Neural cell (in vitro differentiated cells): ENCODE measurements around the gene FRY. TPM values are rescaled to one million over a fixed set of nuclear protein-coding genes. Genes with fewer than 3 reads are reported as not detected.

Experiments
- H2AFZ ChIP-seq: fragments of 200-600, 300-800 bp; sonication (generic), shearing (Covaris generic); 2 replicates; pipeline ENCODE4 v1.6.0; 2014; ENCODE audit warnings: low read depth, mild to moderate bottlenecking, antibody characterized with exemption, low read length, moderate library complexity
- H3F3A ChIP-seq: fragments of 200-600 bp; shearing (Covaris generic); 2 replicates; pipeline ENCODE4 v1.6.1; 2016; ENCODE audit warnings: mild to moderate bottlenecking, moderate library complexity, mixed read lengths, antibody characterized with exemption, low read length; ENCODE audit not compliant: insufficient read depth, poor library complexity, severe bottlenecking
- H3K27ac ChIP-seq: fragments of 200-600, 300-800 bp; sonication (generic), shearing (Covaris generic); 2 replicates; pipeline ENCODE4 v1.5.1; 2014; ENCODE audit warnings: mild to moderate bottlenecking, low read length, moderate library complexity
- H3K27me3 ChIP-seq: fragments of 300-800, 200-600 bp; sonication (generic), shearing (Covaris generic); 2 replicates; pipeline ENCODE4 v1.6.0; 2014; ENCODE audit warnings: mild to moderate bottlenecking, low read depth, low read length, moderate library complexity; ENCODE audit not compliant: insufficient read depth
- H3K36me3 ChIP-seq: fragments of 300-800, 200-600 bp; sonication (generic), shearing (Covaris generic); 2 replicates; pipeline ENCODE4 v1.5.1; 2014; ENCODE audit warnings: mild to moderate bottlenecking, antibody characterized with exemption, low read length, moderate library complexity; ENCODE audit not compliant: insufficient read depth
- H3K4me2 ChIP-seq: fragments of 300-800, 200-600 bp; sonication (generic), shearing (Covaris generic); 2 replicates; pipeline ENCODE4 v1.6.0; 2014; ENCODE audit warnings: mild to moderate bottlenecking, low read length
- H3K4me3 ChIP-seq: fragments of 300-800, 200-600 bp; sonication (generic), shearing (Covaris generic); 2 replicates; pipeline ENCODE4 v1.5.1; 2014; ENCODE audit warnings: mild to moderate bottlenecking, low read length, moderate library complexity
- H3K79me2 ChIP-seq: fragments of 200-600 bp; shearing (Covaris generic); replicated peaks from 2 replicates; pipeline ENCODE4 v1.6.0; 2014; ENCODE audit warnings: mild to moderate bottlenecking, low read length, moderate library complexity; ENCODE audit not compliant: insufficient read depth
- H3K9ac ChIP-seq: fragments of 300-800, 200-600 bp; sonication (generic), shearing (Covaris generic); 2 replicates; pipeline ENCODE4 v1.6.1; 2016; ENCODE audit warnings: mild to moderate bottlenecking, low read length, mixed read lengths
- H3K9me2 ChIP-seq: fragments of 200-600 bp; shearing (Covaris generic); 2 replicates; pipeline ENCODE4 v1.6.1; 2016; ENCODE audit warnings: mild to moderate bottlenecking, low read length, mixed read lengths; ENCODE audit not compliant: insufficient read depth
- H3K9me3 ChIP-seq: fragments of 200-600, 300-800 bp; sonication (generic), shearing (Covaris generic); 2 replicates; pipeline ENCODE4 v1.6.1; 2016; ENCODE audit warnings: mild to moderate bottlenecking, mixed run types, low read length, moderate library complexity, mixed read lengths
- H4K20me1 ChIP-seq: fragments of 200-600 bp; shearing (Covaris generic); 2 replicates; pipeline ENCODE4 v1.6.1; 2016; ENCODE audit warnings: mild to moderate bottlenecking, mixed run types; ENCODE audit not compliant: insufficient read depth
- EP300 ChIP-seq: fragments of 450-650 bp; conservative IDR thresholded peaks from 2 replicates; pipeline ENCODE4 v1.6.1; 2014; ENCODE audit warnings: antibody characterized with exemption, mild to moderate bottlenecking, moderate library complexity; ENCODE audit not compliant: poor library complexity, severe bottlenecking
- EZH2 ChIP-seq: fragments of 200-600, 300-800 bp; shearing (Covaris generic), sonication (generic); IDR thresholded peaks from 2 replicates; pipeline ENCODE4 v1.6.1; 2014; ENCODE audit warnings: antibody characterized with exemption, low read length, borderline replicate concordance, mild to moderate bottlenecking; ENCODE audit not compliant: insufficient read depth, poor library complexity, severe bottlenecking
- MXI1 ChIP-seq: fragments of 450-650 bp; conservative IDR thresholded peaks from 2 replicates; pipeline ENCODE4 v1.6.1; 2014; ENCODE audit warnings: antibody characterized with exemption, mild to moderate bottlenecking; ENCODE audit not compliant: poor library complexity, severe bottlenecking
- POLR2AphosphoS5 ChIP-seq: IDR thresholded peaks from 2 replicates; pipeline ENCODE4 v1.6.1; 2012
- RAD21 ChIP-seq: fragments of 450-650 bp; conservative IDR thresholded peaks from 2 replicates; pipeline ENCODE4 v1.6.1; 2014; ENCODE audit warnings: antibody characterized with exemption, mild to moderate bottlenecking, moderate library complexity
- SMC3 ChIP-seq: fragments of 450-650 bp; conservative IDR thresholded peaks from 2 replicates; pipeline ENCODE4 v1.6.1; 2014; ENCODE audit warnings: antibody characterized with exemption, mild to moderate bottlenecking, moderate library complexity; ENCODE audit not compliant: poor library complexity
- TAF1 ChIP-seq: IDR thresholded peaks from 2 replicates; pipeline ENCODE4 v1.6.1; 2012; ENCODE audit warnings: low read depth
- polyA minus RNA-seq: library from RNA; depleted of rRNA, polyadenylated mRNA; stranded (reverse); fragments of >200 nt; gene quantifications from 2 replicates; pipeline ENCODE4 v1.2.3, GENCODE V29; 2014
- polyA plus RNA-seq: library from polyadenylated mRNA; depleted of rRNA; stranded (reverse); fragments of >200 nt; gene quantifications from 2 replicates; pipeline ENCODE4 v1.2.3, GENCODE V29; 2014
- TF ChIP-seq, protein P1 (sequence below): IDR thresholded peaks from 2 replicates; pipeline ENCODE4 v1.6.1; 2012; ENCODE audit warnings: borderline replicate concordance
- TF ChIP-seq, protein P2 (sequence below): fragments of 450-650 bp; IDR thresholded peaks from 2 replicates; pipeline ENCODE4 v1.5.1; 2014; ENCODE audit warnings: antibody characterized with exemption, mild to moderate bottlenecking, moderate library complexity; ENCODE audit not compliant: poor library complexity, severe bottlenecking

Gene FRY
- polyA plus RNA-seq: 46.6 and 49.3 TPM in 2 replicates
- 98.6 and 121 TPM in 2 replicates for polyA minus RNA-seq

DNA sequence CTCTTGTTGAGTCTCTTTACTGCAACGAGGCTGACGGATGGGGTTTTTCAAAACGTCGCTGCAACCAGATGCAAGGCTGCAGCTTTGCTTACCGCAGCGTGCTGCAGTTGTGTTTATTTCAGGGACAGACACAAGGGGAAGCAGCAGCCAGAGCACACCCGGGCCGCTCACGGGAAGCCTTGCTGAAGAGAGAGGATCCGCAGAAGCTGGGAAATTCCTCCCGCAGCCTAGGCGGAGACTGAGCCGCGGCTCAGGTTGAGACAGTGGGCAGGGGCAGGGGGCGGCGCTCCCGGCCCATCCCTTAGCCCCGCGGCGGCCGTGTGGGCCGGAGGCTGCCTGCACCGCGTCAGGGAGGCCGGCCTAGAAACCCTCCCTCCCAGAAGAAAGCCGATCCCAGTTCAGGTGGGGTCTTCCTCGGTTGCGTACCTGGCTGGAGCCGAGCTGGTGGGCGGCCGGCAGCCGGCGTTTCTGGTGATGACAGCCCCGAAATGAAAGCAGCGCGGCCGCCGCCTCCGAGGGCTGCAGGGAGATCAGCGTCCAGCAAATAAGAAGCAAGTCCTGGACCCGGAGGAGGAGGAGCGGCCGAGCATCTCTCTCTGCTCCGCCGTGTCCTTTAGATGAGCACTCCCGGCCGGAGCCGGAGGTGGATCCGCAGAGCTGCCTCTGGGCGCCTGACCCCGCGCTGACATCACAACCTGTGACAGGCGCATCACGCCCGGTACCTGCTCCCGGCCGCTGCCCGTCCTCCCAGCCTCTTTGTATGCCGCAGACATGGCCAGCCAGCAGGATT lies at the start of gene FRY:
TSS of gene FRY (plus strand) at position 750 of the 790 bp plus-strand sequence. CDS start at position 772, 22 bp downstream.
- Histone ChIP-seq H3K9me3 (no peaks in the 10 kb centered on the region), H3K9ac (peak within 1 kb of the TSS; percentile 98), H3K9me2 (no peaks in the 10 kb centered on the region), H4K20me1 (no peaks in the 10 kb centered on the region), H3K27me3 (no peaks in the 10 kb centered on the region), H3F3A (peaks cover 3% of the 10 kb centered on the region), H3K79me2 (peaks cover 61% of the 10 kb centered on the region), H3K36me3 (no peaks in the 10 kb centered on the region), H2AFZ (peak within 1 kb of the TSS; percentile 78), H3K27ac (peak within 1 kb of the TSS; percentile 97), H3K4me2 (peak within 1 kb of the TSS; percentile 99), H3K4me3 (peak within 1 kb of the TSS; percentile 84)
- peak; percentile 76 for TF ChIP-seq POLR2AphosphoS5
- TF ChIP-seq MXI1: peak; percentile 81
- TF ChIP-seq, protein P1, sequence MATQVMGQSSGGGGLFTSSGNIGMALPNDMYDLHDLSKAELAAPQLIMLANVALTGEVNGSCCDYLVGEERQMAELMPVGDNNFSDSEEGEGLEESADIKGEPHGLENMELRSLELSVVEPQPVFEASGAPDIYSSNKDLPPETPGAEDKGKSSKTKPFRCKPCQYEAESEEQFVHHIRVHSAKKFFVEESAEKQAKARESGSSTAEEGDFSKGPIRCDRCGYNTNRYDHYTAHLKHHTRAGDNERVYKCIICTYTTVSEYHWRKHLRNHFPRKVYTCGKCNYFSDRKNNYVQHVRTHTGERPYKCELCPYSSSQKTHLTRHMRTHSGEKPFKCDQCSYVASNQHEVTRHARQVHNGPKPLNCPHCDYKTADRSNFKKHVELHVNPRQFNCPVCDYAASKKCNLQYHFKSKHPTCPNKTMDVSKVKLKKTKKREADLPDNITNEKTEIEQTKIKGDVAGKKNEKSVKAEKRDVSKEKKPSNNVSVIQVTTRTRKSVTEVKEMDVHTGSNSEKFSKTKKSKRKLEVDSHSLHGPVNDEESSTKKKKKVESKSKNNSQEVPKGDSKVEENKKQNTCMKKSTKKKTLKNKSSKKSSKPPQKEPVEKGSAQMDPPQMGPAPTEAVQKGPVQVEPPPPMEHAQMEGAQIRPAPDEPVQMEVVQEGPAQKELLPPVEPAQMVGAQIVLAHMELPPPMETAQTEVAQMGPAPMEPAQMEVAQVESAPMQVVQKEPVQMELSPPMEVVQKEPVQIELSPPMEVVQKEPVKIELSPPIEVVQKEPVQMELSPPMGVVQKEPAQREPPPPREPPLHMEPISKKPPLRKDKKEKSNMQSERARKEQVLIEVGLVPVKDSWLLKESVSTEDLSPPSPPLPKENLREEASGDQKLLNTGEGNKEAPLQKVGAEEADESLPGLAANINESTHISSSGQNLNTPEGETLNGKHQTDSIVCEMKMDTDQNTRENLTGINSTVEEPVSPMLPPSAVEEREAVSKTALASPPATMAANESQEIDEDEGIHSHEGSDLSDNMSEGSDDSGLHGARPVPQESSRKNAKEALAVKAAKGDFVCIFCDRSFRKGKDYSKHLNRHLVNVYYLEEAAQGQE: peak; percentile 87
- TF ChIP-seq SMC3: peak; percentile 53
- TF ChIP-seq TAF1: peak; percentile 79
- no peak for TF ChIP-seq EZH2
- peak; percentile 20 for TF ChIP-seq EP300
- TF ChIP-seq RAD21: peak; percentile 41
- TF ChIP-seq, protein P2, sequence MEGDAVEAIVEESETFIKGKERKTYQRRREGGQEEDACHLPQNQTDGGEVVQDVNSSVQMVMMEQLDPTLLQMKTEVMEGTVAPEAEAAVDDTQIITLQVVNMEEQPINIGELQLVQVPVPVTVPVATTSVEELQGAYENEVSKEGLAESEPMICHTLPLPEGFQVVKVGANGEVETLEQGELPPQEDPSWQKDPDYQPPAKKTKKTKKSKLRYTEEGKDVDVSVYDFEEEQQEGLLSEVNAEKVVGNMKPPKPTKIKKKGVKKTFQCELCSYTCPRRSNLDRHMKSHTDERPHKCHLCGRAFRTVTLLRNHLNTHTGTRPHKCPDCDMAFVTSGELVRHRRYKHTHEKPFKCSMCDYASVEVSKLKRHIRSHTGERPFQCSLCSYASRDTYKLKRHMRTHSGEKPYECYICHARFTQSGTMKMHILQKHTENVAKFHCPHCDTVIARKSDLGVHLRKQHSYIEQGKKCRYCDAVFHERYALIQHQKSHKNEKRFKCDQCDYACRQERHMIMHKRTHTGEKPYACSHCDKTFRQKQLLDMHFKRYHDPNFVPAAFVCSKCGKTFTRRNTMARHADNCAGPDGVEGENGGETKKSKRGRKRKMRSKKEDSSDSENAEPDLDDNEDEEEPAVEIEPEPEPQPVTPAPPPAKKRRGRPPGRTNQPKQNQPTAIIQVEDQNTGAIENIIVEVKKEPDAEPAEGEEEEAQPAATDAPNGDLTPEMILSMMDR: peak; percentile 46

GRCh38 chr13:31982124-31982523 lies 49.5 kb upstream of the FRY start:
- Histone ChIP-seq H4K20me1 (no peaks in the 10 kb centered on the region), H3K4me2 (no peak overlapping the region), H3K27ac (no peak overlapping the region), H3K9me3 (no peaks in the 10 kb centered on the region), H2AFZ (no peak overlapping the region), H3K79me2 (no peaks in the 10 kb centered on the region), H3K27me3 (no peaks in the 10 kb centered on the region), H3F3A (no peaks in the 10 kb centered on the region), H3K9ac (no peak overlapping the region), H3K9me2 (no peaks in the 10 kb centered on the region), H3K36me3 (no peaks in the 10 kb centered on the region), H3K4me3 (no peak overlapping the region)
- TF ChIP-seq, protein P1: no peak
- TF ChIP-seq RAD21: no peak
- TF ChIP-seq, protein P2: no peak
- TF ChIP-seq EP300: no peak
- TF ChIP-seq SMC3: no peak
- TF ChIP-seq MXI1: no peak
- no peak for TF ChIP-seq TAF1
- TF ChIP-seq EZH2: no peak
- TF ChIP-seq POLR2AphosphoS5: no peak
